KOPT-K1 (cell line): ENCODE measurements around the gene HOXA5.

ENCODE experiments used
- H3K27ac ChIP-seq: fragments of 200-600 bp; sonication (generic); 2 replicates; pipeline ENCODE4 v1.5.1; 2016; ENCODE audit warnings: antibody characterized with exemption, mild to moderate bottlenecking, low read depth, low read length; ENCODE audit not compliant: poor library complexity, severe bottlenecking
- H3K36me3 ChIP-seq: fragments of 200-600 bp; sonication (generic); 2 replicates; pipeline ENCODE4 v1.5.1; 2017; ENCODE audit warnings: antibody characterized with exemption, mild to moderate bottlenecking, low read length, moderate library complexity; ENCODE audit not compliant: insufficient read depth
- H3K9me3 ChIP-seq: fragments of 200-600 bp; sonication (generic); 2 replicates; pipeline ENCODE4 v1.5.1; 2017; ENCODE audit warnings: antibody characterized with exemption, low read length, mild to moderate bottlenecking; ENCODE audit not compliant: insufficient read depth, poor library complexity, severe bottlenecking

The HOXA5 gene

DNA sequence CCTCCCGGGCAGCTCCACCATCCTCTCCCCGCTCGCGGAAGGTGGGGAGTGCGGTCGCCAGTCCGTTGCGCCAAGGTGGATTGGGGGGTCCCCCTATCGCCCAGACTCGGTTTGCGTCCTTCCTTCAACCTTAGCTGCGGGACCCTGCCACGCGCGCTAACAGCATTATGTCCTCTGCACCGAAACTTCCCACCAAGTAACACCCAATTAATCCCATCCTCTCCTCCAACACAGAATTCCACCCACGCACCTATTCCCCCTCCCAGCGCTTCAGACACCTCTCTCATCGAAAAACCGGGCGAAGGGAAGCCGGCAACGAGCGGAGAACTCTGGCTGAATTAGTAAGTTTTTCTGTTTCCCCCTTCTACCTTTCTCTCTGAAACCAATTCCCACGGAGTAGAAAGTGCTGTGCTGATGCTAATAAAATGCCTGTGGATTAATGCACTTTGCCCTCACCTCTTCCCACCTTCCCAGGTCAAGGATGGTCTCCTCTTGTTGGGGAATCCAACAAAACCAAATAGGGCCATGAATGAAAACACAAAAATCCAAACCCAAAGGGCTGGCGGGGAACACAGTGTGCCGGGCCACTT is 8.0 kb upstream of the HOXA5 start:
- Histone ChIP-seq H3K36me3 (no peaks in the 10 kb centered on the region), H3K27ac (no peak overlapping the region), H3K9me3 (peaks cover 16% of the 10 kb centered on the region)

DNA sequence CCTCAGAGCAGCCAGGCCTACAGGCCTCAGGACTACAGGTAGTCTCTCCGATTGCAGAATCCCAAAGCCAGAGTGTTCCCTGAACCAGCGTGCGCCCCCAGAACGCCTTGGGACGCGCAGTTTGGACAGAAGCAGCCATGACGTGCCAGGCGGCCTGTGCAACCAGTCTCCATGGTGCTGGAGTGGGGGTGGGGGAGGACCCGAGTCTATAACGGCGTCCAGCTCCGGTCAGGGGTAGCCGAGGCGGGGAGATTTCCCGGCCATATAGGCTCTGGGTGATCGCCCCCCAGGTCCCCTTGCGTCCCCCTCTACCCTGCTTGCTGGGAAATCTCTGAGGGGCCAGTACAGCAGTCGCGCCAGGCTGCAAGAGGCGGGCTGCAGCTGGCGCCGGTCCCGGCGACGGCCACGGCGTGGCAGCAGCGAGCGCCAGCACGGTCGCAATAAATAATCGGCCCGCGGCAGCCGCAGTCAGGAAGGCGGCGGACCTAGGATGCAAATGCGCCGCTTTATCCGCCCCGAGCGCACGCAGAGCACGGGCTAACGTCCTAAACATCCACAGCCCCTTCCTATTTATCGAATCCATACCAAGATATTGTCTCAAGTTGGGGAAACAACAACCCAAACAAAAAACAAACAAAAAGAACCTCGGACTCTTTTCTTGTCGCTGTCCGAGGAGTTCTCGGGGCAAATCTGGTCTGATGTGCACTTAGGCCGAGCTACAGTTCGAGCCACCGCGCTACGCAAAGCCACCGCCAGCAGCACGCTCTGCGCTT is 7.3 kb upstream of the HOXA5 start:
- Histone ChIP-seq H3K36me3 (no peaks in the 10 kb centered on the region), H3K27ac (no peak overlapping the region), H3K9me3 (peaks cover 9% of the 10 kb centered on the region)

DNA sequence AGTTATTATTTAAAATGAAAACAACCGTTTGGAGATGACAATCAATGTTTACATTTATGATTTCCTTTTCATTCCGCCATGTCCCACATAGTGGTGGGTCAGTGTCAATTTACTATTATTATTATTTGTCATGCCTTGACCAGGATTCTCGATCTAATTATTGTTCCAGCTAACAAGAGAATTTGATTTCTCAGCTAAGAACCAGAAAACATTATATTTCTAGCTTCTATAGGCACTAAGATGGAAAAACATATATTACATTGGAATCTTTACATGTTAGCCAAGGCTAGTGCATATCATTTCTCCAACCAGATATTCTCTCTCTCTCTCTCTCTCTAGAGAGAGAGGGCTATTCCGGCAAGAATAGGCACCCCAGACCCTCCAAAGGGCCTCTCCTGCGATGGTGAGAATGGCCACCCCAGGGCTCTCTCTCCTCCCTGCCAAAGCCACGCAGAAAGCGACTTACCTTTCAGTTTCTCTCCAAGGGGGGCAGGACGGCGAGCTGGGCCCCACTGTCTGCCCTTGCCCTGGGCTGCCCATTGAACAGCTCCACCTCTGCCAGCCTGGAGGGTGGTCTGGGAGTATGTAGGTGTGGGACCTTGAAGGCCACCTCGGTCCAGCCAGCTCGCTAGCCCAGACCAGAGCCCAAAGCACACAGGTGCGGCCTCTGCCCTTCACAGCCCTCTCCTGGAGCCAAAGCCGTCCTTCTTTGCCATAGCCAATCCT is 6.5 kb upstream of the HOXA5 start:
- H3K36me3 ChIP-seq: no peaks in the 10 kb centered on the region
- H3K27ac ChIP-seq: no peak overlapping the region

DNA sequence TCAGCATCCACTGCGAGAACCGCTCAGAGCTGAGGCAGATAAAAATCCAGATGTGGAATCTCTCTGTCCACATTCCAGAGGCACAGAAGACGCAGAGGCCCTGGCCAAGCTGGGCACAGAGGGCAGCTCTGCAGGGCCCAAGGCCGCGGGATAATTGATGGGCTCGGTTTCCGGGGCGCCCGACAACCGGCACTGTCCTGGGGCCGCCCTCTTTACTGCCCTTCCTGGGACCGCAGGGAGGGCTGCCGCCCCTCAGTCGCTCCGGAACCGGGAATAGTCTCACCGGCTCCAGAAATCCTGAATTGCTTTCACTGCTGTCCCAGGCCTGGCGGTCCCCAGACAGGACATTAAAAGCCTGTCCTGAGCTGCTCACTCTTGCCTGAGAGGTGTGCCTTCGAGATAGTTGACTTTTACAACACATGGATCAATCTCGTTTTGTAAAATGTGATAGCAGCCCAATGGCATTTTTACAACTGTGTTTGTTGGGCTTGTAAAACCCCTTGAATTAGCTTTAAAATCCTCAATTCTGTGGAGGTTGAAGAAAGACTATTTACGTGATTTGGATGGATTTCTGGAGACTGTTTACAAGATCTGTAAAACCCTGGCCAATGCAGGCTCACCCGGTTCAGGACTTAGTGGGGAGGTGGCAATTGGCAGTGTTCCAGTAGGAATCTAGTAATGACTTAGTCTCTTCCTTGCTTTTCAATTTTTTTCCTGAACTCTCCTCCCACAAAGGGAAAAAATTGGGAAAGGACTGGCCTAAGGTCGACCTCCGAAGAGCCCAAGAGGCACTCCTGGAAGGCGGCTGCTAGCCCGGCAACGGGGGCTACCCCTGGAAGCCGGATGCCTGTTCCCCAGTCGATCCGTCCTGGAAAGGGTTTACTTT is 5.5 kb upstream of the HOXA5 start:
- Histone ChIP-seq H3K36me3 (no peaks in the 10 kb centered on the region), H3K27ac (no peak overlapping the region), H3K9me3 (peaks cover 12% of the 10 kb centered on the region)

More for the DNA sequence above, 6.5 kb upstream of the HOXA5 start:
- peaks cover 5% of the 10 kb centered on the region for H3K9me3 ChIP-seq

DNA sequence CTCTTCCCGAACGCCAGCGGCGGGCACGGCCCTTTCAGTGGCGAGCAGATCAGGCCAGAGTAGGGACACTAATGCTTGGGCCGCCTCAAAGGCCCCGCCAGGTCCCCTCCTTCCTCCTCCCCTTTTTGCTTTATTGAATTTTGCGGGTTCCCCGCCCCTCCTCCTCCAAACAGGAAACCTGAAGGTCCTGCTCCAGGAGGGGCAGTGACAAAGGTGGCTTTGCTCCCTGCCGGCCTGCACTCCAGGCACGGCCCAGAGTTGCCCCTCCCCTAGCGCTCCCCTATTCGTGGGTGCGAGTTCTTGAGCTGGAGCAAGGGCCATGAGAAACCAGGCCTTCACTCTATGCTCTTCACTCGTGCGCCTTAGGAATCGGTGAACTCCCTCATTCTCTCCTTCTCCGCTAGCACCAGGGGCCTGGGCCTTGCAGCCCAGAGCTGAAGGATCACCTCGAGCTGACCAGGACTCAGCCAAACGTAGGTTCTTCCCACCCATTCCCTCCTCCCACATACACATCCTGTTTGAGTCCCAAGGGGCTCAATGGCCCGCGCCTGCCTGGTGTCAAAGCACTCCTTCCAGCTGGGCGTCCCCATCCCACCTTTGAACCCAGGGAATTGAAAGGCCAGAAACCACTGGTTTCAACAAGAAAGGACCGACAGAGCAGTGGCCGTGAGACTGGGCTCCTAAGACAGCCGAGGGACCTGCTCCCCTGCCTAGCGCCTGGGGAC is 4.7 kb upstream of the HOXA5 start:
- Histone ChIP-seq H3K27ac (no peak overlapping the region), H3K9me3 (peaks cover 20% of the 10 kb centered on the region), H3K36me3 (no peaks in the 10 kb centered on the region)

DNA sequence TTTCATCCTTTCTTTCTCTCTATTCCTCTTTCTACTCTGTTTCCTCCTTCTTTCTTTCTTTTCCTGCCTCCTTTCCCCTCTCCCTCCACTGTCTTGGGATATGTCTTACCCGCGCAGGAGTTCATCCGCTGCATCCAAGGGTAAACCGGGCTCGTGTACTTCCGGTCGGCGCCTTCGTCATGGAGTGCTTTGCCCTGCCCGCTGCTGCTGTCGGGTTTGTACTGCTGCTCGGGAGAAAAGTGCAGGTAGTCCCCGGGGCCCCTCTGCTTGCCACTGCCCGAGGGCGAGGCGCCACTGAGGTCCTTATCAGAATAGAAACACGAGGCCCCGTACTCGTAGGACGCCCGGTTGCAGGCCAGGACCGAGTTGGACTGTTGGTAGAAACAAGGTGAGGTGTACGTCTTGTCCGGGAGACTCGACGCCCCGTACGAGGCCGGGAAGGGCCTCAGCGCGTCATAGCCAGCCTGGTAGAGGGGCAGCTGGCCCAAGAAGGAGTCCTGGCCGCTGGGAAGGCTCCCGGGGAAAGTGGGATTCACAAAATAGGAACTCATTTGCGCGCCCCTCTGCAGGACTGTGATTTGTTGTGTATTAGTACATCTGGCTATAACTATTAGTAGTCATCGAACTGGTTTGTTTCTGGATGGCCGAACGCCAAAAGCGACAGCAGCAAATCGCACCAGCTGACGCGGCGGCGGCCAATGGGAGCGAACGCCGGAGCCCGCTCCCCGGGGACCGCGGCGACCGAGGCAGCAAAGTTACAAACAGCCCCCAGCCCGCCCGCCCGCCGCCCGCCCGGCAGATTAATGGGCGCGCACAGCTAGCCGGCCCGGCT is 3.9 kb upstream of the HOXA5 start, which contains the start of gene HOXA6:
TSS of gene HOXA6 (minus strand) at position 576 of the 832 bp plus-strand sequence. CDS start at position 551, 25 bp downstream.
- H3K27ac ChIP-seq: no peak within 1 kb of the TSS
- H3K36me3 ChIP-seq: no peaks in the 10 kb centered on the region

DNA sequence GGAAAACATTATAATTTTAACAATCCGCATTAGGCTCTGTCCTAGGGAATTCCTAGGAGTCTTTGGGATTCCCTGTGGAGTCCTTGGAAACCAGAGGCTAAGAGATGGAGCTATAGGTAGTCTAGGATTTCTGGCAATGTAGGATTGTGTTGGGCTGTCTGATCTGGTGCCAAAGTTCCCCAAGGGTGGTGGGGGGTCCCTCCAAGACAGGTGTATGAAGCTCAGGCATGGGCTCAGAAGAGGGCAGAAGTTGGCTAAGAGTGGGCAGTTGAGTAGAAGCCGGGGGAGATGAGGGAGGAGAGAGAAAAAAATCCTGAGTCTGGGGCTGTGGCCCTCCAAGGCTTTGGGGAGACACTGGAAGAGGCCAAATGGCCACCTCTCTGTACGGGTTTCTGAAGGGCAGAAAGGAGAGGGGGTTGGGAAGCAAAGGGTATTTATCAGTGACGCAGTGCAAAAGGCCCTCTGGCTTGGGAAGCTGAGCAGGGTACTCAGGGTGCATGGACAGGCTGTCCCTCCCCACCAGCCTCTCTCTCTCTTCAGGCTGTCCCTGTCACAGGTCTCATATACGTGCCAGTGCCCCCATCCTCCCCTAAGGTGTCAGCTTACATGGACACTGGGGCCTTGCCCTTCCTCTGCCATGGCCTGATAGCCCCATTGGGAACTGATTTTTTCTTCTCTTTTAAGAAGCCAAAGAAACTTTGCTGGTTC is 3.2 kb upstream of the HOXA5 start:
- no peak overlapping the region for H3K27ac ChIP-seq
- peaks cover 20% of the 10 kb centered on the region for H3K9me3 ChIP-seq
- H3K36me3 ChIP-seq: no peaks in the 10 kb centered on the region

More for the DNA sequence above, 3.9 kb upstream of the HOXA5 start, which contains the start of gene HOXA6:
- peaks cover 20% of the 10 kb centered on the region for H3K9me3 ChIP-seq

DNA sequence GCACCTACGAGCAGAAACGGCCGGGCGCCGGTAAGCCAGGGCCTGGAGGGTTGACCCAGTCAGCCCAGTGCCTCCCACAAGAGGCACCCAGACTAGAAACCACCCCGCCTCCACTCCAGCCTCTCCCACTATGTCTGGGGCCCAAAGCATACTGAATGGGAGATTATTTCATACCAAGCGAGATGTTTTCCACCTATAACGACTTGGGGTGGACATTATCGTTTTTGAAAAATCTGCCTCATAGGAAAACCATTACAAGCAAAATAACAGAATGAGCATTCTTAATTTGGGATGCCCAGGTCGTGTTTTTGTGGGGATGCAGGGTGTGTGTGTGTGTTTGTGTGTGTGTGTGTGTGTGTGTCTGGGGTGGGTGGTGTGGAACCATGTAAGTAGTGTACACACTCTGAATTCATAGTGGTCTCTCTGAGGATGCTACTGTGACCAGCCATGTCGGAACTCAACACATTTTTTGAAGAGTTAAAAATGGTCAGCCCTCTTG is 2.5 kb upstream of the HOXA5 start:
- H3K36me3 ChIP-seq: no peaks in the 10 kb centered on the region
- no peak overlapping the region for H3K27ac ChIP-seq
- H3K9me3 ChIP-seq: peaks cover 20% of the 10 kb centered on the region

DNA sequence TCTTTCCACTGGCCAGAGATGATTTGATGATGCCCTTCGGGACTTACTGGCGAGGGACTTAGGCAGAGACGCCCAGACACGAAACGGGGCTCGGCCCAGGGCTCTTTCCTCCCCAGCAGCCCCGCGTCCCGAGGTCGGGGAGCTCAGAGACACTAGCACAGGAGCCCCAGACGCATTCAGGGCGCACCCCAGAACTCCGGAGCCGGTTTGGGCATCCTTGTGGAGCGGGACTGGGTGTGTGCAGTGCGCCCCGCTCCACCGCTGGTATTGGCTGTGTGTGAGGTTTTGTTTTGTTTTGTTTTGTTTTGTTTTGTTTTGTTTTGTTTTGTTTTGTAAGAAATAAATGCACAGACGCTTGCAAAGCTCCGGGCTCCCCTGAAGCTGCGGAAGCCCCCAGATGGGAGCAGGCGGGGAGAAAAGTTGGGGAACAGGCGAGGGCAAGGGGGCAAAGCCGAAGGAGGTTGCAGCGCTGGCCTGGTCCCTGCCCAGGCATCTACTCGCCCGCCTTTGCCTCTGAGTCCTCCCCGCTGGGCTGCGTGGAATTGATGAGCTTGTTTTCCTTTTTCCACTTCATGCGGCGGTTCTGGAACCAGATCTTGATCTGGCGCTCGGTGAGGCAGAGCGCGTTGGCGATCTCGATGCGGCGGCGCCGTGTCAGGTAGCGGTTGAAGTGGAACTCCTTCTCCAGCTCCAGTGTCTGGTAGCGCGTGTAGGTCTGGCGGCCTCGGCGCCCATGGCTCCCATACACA is 1.9 kb upstream of the HOXA5 start:
- H3K9me3 ChIP-seq: peaks cover 20% of the 10 kb centered on the region
- no peak overlapping the region for H3K27ac ChIP-seq
- no peaks in the 10 kb centered on the region for H3K36me3 ChIP-seq

DNA sequence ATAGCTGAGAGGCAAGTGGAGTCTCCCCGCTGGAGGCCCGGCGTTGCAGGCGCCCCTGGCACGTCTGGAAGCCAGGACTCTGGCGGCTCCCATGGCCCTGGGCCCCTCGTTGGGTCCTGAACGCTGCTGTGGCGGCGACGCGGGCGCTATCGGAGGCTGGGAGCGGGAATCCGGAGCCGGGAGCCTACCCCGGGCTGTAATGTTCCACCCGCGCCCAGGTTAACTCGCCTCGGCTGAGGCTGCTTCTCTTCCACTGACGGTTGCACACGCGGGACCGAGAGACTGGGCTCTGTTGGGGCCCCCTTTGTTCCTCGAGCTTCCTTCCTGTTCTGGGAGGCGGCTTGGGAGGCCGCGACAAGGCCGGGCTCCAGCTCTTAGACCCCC is 1.3 kb upstream of the HOXA5 start:
- H3K36me3 ChIP-seq: no peaks in the 10 kb centered on the region
- peaks cover 20% of the 10 kb centered on the region for H3K9me3 ChIP-seq
- H3K27ac ChIP-seq: no peak overlapping the region

DNA sequence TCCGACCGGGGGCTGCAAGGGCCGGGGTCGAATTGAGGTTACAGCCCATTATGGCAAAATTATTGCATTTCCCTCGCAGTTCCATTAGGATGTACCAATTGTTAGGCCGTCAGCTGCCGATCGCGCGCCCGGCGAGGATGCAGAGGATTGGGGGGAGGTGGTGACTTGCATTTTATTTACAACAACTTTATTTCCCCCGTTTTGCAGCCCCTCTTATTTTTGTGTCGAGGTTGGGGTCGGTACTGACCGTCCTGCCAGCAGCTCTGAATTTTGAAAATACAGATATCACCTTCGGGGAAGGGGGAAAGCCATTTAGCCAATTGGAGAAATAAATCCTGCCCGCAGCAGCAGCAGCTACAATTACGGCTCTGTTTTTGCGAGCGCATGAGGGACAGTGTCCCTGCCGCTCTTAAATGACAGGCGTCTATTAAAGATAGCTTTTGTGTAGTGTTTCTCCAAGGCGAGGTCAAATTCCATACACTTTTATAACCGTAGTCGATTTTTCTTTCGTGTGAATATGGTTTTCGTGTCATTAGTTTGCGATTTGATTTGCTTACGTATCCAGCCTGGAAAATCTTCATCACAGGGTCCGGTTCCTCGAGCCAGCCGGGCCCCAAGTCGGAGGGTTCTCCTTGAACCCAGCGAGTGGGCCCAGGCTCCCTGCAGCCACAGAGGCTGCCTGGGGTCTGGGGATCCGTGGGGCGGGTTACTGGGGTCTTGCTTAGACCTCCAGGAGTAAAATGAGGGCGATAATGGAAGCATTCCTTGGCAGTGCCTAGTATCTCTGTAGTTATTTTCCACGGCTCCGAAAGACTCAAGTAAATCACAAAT is 684 bp upstream of the HOXA5 start:
- Histone ChIP-seq H3K27ac (no peak overlapping the region), H3K9me3 (peaks cover 20% of the 10 kb centered on the region), H3K36me3 (no peaks in the 10 kb centered on the region)

DNA sequence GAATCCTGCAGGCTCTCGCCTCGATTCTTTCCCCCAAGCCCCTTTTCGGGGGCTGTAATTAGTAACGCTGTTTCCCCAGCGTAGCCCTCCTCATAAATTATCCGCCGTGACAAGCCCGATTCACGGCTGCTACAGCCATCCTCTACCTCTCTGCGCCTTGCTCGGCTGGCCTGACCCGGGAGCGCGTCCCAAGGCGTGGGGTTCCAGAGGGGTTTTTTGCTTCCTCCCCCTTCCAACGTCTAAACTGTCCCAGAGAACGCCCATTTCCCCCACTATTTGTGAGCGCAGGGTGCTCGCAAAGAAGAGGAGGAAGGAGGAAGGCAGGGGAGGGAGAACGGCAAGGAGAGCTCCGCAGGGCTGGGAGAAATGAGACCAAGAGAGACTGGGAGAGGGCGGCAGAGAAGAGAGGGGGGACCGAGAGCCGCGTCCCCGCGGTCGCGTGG is 880 bp downstream of the HOXA5 start:
- Histone ChIP-seq H3K27ac (no peak overlapping the region), H3K9me3 (peaks cover 20% of the 10 kb centered on the region), H3K36me3 (no peaks in the 10 kb centered on the region)
